ENCODE measurements around the gene CNTN3. TPM values are rescaled to one million over a fixed set of nuclear protein-coding genes. Genes with fewer than 3 reads are reported as not detected.

The CNTN3 gene
- polyA plus RNA-seq, 1 donor from 2014 or later: 31.8 TPM

GRCh38 chr3:74571118-74571517 is 43.3 kb downstream of the CNTN3 start:
- no peak overlapping the region for H3K4me2 ChIP-seq (ENCODE audit: low read length)
- no peak overlapping the region for H3K9ac ChIP-seq (ENCODE audit: low read length)
- no peak overlapping the region for H3K4me3 ChIP-seq (ENCODE audit: low read length)
- no peaks in the 10 kb centered on the region for H3K9me2 ChIP-seq (ENCODE audit: insufficient read depth, low read length)
- no peaks in the 10 kb centered on the region for H3F3A ChIP-seq (ENCODE audit: insufficient read depth, low read length, poor library complexity, severe bottlenecking)
- no peaks in the 10 kb centered on the region for H3K27me3 ChIP-seq (ENCODE audit: insufficient read depth, low read depth, low read length)
- H4K20me1 ChIP-seq (ENCODE audit: insufficient read depth): no peaks in the 10 kb centered on the region
- H3K36me3 ChIP-seq (ENCODE audit: insufficient read depth, low read length): no peaks in the 10 kb centered on the region
- H2AFZ ChIP-seq (ENCODE audit: low read depth, low read length): no peak overlapping the region
- no peak overlapping the region for H3K27ac ChIP-seq (ENCODE audit: low read length)
- no peaks in the 10 kb centered on the region for H3K79me2 ChIP-seq (replicated peaks; ENCODE audit: insufficient read depth, low read length)
- H3K9me3 ChIP-seq (ENCODE audit: low read length): no peaks in the 10 kb centered on the region
- no peak for TF ChIP-seq EP300 (conservative IDR thresholded peaks at IDR 0.05; ENCODE audit: poor library complexity, severe bottlenecking)
- TF ChIP-seq POLR2AphosphoS5 (IDR thresholded peaks at IDR 0.05): peak; percentile 7
